GM21737 (cell line): ENCODE measurements around the gene PDE2A.
"Not testable (repeated sequence)": the region's sequence is repeated elsewhere in the genome, so short reads cannot be mapped to it uniquely, and the experiment has no call there.

ENCODE experiments used
- ATAC-seq: cut with Tn5 transposase; IDR thresholded peaks from one replicate; pipeline ENCODE4 v1.9.1; 2021; ENCODE audit warnings: mild to moderate bottlenecking, moderate library complexity; ENCODE audit not compliant: unreplicated experiment

Gene PDE2A

DNA sequence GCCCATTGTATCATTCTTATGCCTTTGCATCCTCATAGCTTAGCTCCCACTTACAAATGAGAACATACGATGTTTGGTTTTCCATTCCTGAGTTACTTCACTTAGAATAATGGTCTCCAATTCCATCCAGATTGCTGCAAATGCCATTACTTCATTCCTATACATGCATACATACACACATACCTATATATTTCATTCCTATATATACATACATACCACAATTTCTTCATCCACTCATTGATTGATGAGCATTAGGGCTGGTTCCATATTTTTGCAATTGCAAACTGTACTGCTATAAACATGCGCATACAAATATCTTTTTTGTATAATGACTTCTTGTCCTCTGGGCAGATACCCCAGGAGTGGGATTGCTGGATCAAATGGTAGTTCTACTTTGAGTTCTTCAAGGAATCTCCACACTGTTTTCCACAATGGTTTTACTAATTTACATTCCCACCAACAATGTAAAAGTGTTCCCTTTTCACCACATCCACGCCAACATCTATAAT is 119.2 kb downstream of the PDE2A start:
- not testable (repeated sequence) for ATAC-seq

DNA sequence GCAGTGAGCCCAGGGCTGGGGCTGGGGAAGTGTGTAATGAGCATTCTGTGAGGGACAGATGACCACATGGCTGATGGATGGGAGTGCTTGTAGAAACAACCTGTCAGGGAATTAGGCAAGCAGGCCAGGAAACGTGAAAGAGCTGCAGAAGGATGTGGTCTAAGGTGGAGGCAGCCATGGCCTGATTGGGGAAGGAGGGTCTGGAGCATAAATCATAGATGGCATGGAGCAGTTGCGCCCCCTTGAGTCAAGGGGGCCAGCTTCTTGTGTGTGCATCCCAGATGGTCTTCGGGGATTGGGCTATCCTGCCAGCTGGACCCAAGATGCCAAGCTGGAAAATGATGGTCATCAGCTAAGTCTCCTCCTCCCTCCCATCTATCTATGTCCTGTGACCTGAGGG is 120.5 kb downstream of the PDE2A start:
- no peak for ATAC-seq

DNA sequence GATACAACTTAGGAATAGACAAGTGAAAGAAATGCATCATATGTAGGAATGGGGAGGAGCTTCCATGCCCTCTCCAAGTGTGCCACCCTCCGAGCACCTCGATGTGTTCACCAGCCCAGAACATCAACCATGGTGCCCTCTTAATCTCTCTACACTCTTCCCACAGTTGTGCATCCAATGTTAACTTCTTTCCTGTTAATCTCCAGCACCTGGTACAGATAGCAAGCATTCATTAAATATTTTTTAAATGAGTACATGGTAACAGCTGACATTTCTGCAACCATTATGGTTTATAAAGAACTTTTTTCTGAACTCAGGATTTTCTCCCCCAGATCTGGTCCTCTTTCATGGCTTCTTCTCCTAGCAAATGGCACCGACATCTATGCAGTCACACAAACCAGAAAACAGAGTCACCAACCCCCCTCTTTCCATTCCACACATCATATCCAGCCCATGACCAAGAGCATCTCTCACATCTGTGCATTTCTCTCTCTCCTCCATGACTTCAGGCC is 121.8 kb downstream of the PDE2A start:
- no peak for ATAC-seq

DNA sequence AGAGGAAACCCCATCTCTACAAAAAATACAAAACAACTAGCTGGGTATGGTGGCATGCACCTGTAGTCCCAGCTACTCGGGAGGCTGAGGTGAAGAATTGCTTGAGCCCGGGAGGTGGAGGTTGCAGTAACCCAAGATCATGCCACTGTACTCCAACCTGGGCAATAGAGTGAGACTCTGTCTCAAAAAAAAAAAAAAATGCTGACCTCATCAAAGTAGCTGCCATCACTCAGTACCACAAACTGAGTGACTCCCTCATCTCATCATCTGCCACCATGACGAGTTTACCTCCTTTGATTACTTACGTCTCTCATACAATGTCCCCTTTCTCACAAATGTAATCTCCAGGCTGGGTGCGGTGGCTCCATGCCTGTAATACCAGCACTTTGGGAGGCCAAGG is 122.7 kb downstream of the PDE2A start:
- ATAC-seq, result no peak

DNA sequence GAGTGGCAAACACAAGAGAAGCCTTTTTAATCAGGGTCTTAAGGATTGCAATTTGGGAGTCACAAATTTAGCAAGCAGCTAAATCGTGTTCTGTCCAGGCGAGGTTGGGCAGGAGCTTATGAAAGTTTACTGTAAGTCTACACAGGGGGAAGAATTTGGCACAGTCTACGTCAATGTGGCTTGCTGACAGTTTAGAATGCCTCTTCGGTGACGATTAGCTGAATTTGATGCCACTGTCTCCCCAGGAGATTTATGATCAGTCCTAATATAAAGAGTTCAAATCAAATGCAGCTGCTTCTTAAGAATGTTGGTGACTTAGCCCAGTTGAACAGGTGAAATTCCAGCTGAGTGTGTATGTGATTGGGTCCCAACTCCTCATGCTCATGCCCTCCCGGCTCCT is 125.8 kb downstream of the PDE2A start:
- no peak for ATAC-seq

DNA sequence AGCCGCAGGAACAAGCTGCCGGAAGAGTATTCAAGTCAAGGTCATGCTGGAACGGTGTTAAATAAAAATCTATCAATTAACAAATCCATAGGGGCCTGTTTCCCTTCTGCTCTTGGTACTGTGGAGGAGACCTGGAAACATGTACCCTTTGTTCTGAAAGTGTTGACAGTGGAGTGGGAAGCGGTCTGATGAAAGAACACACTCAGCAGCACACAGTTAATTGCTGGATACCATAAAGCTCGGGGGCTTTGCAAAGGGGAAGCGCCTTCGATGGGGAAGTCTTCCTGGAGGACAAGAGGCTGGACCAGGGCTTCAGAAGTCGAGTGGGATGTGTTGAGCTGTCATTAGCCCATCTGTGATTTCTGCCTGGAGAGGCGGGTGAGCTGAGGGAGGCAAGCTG is 127.4 kb downstream of the PDE2A start:
- no peak for ATAC-seq

DNA sequence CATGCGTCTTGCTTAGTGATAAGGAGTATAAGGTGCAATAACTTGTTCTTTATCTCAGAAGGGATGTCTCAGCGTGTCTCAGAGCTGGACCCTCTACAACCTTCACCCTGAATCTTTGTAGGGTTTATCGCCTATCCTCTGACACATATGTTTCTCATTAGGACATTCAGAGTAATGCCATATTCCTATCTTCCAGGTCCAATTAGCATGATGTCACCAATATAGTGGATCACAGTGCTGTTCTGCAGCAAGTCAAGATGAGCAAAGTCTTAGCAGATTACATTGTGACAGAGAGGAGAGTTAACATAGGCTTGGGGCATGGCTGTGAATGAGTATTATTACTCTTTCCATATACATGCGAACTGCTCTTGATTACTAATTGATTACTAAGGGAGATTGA is 129.6 kb downstream of the PDE2A start:
- ATAC-seq, result no peak

DNA sequence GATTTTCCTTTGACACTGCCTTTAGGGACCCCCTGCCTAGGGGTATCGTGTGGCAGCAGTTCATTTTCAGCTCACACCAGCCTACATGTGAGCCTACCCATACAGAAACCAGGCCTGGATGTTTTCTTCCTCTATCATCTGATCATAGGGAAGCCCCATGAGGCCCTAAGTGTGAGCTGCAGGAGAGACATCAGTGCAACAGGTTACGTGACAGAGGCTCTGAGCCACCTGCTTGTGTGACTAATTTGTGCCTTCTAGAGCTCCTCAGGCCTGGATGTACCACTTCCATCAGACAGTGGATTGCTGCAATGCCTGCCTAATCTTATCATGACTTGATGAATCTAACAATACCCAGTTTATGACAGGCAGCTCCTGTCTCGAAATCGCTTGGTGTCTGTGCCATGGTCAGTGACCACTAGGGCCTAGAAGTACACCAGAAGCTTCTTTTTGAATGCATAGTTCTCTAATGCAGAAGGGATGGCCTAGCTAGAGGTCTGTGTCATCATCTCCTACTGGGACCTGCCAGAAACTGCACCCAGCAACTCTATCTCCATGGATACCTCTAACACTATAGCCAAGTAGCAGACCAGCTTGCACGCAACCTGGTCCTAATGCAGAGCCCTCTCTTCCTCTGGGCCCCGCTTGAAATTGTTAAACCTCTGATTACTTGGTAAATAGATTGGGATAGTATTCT is 130.2 kb downstream of the PDE2A start:
- no peak for ATAC-seq

DNA sequence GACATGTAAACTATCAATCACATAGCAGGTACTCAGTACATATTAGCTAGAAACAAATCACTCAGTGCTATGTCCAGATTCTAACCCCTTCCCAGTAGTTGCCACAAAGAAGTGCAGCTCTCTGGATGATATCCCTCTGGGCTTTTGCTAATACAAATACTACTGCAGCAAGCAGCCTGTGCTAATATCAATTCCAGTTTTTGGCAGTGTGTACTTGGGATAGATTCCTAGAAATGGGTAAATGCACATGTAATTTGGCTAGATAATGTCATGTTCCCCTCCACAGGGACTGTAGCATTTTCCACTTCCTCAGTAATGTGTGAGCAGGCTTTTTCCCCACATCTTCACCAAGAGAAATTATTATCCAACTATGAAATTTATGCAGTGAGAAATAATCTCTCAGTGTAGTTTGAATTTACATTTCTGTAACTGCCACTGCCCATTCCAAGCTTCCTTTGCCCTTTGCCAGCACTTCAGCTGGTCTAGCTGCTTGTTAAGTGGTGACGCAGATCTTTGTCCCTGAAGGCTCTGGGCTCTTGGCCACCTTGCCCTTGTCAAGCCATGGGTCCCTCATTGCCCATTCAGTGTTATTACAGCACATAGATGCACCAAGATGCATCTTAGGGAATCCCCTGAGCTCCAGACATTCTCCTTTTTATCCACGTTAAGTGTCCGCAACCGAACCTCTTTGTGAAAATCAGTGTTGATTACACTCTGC is 132.8 kb downstream of the PDE2A start:
- no peak for ATAC-seq

DNA sequence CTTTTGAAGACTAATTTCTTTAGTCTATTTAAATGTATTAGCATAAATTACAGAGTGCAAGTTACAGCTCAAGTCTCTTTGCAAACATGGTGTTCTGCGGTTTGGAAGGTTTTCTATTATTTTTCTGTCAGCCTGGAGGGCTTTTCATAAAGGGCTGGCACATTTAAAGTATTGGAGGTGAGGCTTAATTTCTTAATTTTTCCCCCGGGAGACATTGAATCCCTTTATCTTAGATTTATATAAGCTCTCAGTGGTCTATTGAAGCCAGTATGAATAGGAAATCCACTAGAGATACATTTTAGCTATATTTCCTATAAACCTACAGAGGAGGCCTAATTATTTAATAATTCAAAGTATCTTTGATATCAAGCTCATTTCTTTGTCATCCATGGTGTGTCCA is 137.2 kb downstream of the PDE2A start:
- no peak for ATAC-seq

DNA sequence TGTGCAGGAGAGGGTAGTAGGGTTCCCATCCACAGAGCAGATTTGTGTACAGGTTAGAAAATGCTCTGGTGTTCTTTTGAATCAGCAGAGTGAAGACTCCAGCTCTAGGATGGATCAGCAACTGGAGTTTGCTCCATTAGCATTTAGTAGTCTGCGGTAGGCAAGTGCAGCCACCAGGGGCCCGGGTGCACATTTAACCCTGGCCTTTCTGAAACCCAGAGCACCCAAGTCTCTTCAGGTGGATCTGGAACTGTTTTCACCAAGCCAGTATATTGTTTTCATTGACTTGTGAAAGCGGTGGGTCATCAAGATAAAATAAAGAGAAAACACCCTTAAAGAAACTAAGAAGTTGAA is 139.1 kb downstream of the PDE2A start:
- no peak for ATAC-seq

DNA sequence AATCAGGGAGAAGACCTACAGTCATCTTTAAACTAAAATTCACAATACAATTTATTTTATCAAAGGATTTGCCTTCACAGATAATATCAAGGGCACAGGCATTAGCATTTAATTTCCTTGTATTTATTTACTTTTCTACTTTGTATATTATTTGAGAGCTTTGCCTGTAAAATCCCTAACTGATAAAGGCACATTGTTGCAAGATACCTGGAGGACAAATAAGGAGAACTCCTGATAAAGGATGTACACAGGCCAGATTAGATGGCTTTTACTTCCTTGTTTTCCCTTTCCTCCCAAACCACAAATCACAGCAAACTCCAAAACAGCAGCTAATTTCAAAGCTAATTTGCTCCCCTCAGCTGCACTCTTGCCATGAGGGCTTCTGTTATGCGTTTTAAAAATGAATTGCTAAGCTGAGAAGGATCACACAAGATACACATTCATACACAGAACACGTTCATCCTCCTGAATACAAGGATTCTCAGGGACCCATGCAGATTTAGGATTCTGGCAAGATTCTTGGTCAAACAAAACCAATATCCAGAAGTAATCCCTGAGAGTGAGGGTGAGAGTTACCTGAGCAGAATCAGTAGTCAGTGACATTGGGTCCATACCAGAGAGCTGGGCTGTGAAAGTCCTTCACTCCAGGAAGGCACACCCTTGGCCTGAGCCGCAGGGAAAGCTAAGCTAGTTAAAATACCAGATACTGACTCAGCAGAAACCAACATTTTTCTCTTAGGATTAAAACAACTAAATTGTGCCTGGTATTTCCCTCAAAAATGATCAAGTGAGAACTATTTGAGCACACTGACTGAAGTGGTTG is 139.6 kb downstream of the PDE2A start:
- no peak for ATAC-seq

DNA sequence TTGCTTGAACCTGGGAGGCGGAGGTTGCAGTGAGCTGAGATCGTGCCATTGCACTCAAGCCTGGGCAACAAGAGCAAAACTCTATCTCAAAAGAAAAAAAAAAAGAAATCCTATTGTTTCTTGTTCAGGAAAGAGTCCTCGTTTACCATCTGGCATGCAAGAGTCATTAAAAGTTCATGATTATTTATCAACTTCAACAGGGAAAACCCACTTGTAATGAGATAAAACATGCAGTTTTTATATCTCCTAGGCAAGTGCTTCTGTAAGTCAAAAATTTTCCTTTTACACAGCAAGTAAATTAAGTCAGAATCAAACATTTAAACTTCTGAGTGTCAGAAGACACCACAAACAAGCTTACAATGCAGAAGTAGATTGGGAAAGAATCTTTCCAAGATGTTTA is 145.2 kb downstream of the PDE2A start:
- no peak for ATAC-seq

DNA sequence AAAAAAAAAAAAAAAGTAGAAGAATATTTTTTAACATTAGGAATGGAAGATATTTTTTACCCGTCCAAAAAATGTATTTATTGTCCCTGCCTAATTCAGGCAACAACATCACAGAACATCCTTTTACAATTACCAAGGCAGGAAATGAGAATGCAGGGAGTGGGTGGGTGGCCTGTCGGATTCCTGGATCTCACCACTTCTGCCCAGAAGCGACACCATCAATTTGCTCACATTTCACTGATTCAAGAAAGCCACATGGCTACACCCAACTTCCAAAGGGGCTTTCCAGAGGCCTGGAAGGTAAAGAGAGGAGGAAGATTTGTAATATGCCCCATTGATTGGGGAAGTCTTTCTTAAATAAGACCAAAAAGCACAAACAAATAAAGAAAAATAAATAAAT is 146.1 kb downstream of the PDE2A start:
- ATAC-seq, result no peak
